Coronary artery (tissue), 2 donors: Measurements from ENCODE around the gene RINL.
"Not testable (repeated sequence)": the region's sequence is repeated elsewhere in the genome, so short reads cannot be mapped to it uniquely, and the experiment has no call there.

Experiments used
- DNase-seq: peaks from one replicate; pipeline ENCODE4 v3.0.0-alpha.2; 2017; ENCODE audit warnings: low spot score
- H3K27ac ChIP-seq, 2 donors: fragments of 200-600 bp; sonication (generic); one replicate each; pipeline ENCODE4 v1.5.1; 2016 to 2019
- H3K4me3 ChIP-seq: fragments of 200-600 bp; sonication (generic); 2 replicates; pipeline ENCODE4 v1.5.1; 2016; ENCODE audit warnings: mild to moderate bottlenecking, moderate library complexity
- CTCF ChIP-seq: fragments of 200-600 bp; sonication (generic); IDR thresholded peaks from one replicate; pipeline ENCODE4 v1.5.1; 2019; ENCODE audit warnings: antibody characterized with exemption

RINL gene

GRCh38 chr19:38883286-38883685, 5.2 kb upstream of the RINL start:
- Histone ChIP-seq H3K27ac (no peak overlapping the region), H3K4me3 (no peak overlapping the region)
- DNase-seq, result no peak
- no peak for TF ChIP-seq CTCF

DNA sequence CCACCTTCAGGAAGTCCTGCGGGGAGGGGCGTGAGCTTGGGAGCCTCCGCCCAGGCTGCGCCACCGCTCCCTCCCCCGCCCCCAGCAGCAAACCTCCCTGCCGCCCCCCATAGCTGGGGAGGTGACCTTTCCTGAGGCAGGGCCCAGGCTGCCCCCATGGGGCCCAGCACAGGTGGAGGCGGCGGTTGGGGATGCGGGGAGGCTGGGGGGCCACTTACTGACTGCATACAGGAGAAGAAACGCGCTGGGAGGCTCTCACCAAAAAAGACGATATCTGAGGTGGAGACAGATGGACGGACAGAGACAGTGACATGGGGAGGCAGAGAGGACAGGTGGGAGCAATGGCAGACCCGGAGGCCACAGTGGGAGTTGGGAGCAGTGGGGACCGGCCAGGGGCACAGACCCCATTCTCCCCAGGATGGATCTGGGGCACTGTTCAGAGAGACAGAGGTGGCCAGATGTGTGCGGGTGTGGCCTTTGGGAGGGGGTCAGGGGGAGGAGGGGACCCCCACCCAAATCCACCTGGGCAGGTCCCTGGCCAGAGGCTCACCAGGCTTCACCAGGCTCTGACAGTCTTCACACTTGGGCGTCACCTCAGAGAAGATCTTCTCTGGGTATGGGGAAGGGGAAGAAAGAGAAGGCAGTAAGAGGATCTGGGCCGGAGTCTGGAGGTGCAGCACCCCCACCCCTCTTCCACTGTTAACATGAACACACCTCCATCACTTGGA, 3.0 kb upstream of the RINL start:
- DNase-seq, result no peak
- TF ChIP-seq CTCF, result no peak
- H3K27ac ChIP-seq, result no peak overlapping the region
- no peak overlapping the region for H3K4me3 ChIP-seq

GRCh38 chr19:38880076-38880881, 2.2 kb upstream of the RINL start:
- H3K4me3 ChIP-seq, result no peak overlapping the region
- DNase-seq, result no peak

GRCh38 chr19:38879400-38879751, 1.3 kb upstream of the RINL start:
- Histone ChIP-seq H3K27ac (no peak overlapping the region), H3K4me3 (no peak overlapping the region)
- TF ChIP-seq CTCF, result no peak
- DNase-seq, result no peak

More at GRCh38 chr19:38880076-38880881, 2.2 kb upstream of the RINL start:
- TF ChIP-seq CTCF, result no peak
- H3K27ac ChIP-seq, result no peak overlapping the region

GRCh38 chr19:38878575-38879399, 712 bp upstream of the RINL start:
- TF ChIP-seq CTCF, result no peak
- DNase-seq, result no peak
- peak overlapping the region in 1 of 2 donors; percentile 49 for H3K27ac ChIP-seq
- H3K4me3 ChIP-seq, result no peak overlapping the region

DNA sequence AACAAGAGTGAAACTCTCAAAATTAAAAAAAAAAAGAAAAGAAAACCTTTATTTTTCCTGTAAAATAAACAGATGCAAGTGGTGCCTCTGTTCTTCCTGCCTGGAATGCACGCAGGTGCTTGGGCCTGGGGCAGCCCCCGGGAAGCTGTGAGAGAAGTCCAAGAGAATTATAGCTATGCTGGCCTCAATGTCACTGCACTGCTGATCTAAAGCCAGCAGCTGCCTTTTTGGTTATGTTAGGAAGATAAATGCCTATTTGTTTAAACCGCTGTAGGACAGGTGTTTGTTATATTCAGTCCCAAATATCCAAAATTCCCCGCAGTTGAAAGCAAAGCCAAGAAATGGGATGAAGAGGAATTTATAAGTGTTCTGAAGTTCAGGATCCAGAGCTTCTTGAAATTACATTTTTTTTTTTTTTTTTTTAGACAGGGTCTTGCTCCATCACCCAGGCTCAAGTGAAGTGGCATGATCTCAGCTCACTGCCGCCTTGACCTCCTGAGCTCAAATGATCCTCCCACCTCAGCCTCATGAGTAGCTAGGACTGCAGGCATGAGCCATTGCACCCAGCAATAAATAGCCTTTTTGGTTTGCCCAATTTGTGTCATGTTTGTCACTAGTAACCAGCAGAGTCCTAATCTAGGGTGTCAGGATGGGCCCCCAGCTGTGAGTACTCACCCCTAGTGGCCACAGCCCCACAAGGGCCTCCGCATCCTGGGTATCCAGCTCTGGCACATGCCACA, 2.2 kb downstream of the RINL start:
- Histone ChIP-seq H3K4me3 (no peak overlapping the region), H3K27ac (no peak overlapping the region)
- no peak for TF ChIP-seq CTCF
- no peak for DNase-seq

DNA sequence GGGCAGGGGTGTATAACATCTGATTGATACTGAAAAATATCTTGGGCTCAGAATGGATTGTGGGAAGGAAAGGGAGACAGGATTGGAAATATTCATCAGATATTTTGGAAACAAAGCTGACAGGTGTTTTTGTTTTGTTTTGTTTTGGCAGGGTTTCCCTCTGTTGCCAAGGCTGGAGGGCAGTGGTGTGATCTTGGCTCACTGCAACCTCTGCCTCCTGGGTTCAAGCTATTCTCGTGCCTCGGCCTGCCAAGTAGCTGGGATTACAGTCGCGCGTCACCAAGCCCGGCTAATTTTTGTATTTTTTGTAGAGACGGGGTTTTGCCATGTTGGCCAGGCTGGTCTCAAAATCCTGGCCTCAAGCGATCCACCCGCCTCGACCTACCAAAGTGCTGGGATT, 4.7 kb downstream of the RINL start:
- not testable (repeated sequence) for DNase-seq, H3K27ac ChIP-seq, H3K4me3 ChIP-seq
